Ureter (tissue), 1 donor: Measurements from ENCODE around the gene LSM14B. TPM values are rescaled to one million over a fixed set of nuclear protein-coding genes. Genes with fewer than 3 reads are reported as not detected.
A peak's percentile ranks its signal among the peaks of the same experiment; 100 is the strongest.

ENCODE experiments used
- DNase-seq: peaks from one replicate; pipeline ENCODE4 v3.0.0-alpha.2; 2020; ENCODE audit warnings: low spot score
- total RNA-seq: library from RNA; stranded (reverse); gene quantifications from one replicate; pipeline ENCODE4 v1.2.4, GENCODE V29; 2023
- donor health status: DM: yes; HTN: yes; CAD: no.

The LSM14B gene
- total RNA-seq, 1 donor from 2014 or later, result 39.0 TPM

- DNase-seq, result no peak
Observed at GRCh38 chr20:62132421-62132820, 10.1 kb downstream of the LSM14B start.

DNA sequence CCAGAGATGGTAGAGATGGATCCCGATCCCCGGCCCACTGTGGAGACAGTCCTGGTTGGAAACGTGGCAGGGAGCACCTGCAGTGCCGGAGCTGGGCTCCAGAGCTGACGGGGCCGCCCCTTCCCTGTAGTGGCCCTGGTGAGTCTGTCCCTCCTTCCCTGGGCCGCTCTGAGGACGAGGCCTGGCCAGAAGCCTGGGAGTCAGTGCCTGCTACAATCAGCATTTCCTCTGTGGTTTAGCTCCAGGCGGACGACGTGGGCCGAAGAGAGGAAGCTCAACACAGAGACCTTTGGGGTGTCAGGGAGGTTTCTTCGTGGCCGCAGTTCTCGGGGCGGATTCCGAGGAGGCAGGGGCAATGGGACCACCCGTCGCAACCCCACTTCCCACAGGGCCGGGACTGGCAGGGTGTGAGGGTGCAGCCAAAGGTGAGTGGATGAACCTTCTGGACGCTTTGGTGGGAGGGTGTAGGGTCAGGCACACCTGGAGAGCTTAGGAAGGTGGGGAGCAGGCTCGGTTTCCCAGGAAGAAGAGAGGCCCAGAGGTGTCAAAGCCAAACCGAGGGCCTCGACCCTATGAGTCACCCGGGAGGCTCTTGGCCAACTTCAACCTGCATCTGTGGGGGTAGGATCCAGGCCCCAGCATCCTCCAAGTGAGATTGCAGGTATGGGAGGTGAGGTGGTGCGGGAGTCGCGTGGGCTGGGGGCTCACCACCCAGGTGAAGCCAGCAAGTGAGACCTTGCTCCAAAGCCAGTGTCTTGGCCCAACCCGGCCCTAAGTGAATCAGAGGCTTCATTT is 11.0 kb downstream of the LSM14B start:
- DNase-seq, result no peak

- DNase-seq, result no peak
Observed at GRCh38 chr20:62133864-62134263, 11.6 kb downstream of the LSM14B start.

DNA sequence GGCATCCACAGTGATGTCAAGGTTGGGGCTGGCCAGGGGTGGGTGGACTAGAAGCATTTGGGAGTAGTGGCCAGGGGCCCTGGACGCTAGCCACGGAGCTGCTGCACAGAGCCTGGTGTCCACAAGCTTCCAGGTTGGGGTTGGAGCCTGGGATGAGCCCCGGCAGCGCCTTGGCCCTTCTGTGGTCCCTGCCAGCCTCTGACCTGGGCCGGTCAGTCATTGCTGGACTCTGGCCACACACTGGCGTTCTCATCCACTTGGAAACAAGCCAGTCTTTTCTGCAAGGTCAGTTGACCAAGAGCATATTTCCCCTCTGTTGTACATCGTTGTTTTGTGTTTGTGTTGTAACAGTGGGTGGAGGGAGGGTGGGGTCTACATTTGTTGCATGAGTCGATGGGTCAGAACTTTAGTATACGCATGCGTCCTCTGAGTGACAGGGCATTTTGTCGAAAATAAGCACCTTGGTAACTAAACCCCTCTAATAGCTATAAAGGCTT is 12.5 kb downstream of the LSM14B start:
- DNase-seq, result no peak

GRCh38 chr20:62135573-62136266 is 13.4 kb downstream of the LSM14B start:
- DNase-seq, result no peak

- no peak for DNase-seq
Observed at GRCh38 chr20:62136283-62137091, 14.2 kb downstream of the LSM14B start.

DNA sequence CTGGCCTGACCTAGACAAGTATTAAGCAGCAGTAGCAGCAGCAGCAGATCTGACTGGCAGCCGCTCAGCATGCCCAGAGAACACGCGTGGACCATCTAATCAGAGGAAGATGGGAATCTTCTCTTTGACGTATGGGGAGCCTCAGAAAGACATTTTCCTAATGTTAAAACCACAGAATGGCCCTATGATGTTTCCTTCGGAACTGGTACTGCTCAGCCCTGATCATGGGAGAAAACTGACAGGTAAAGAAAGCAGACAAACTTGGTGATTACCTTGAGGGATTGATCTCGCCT is 14.8 kb downstream of the LSM14B start:
- DNase-seq, result no peak

DNA sequence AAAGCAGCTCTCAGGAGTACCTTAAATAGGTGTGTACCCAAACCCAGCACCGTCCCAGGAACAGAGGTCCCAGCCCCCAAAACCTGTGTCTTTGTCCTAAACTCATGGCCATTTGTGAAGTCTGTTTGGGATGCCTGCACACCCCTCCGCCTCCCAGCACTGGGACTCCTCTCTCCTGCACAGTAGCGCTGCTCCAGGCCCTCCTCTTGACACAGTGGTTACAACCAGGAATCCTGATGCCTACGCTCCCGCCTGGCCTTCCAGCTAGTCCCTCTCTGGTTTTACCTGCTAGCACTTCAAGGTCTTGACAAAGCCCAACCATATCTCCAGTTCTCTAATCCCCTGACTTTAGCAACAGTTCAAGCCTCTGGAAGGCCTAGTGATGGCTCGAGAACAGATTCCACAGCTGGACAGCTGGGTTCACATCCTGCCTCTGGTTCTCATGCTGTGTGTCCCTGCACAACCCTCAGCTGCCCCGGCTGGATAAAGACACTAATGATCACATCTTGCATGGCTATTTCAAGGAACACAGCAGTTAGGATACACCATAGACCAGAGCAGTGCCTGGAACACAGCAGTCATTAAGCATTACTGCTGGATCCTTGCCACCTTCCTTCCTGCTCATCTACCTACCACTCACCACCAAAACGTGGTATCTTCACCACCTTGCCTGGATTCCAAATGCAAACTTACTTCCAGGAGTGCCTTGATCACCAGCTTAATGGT is 15.4 kb downstream of the LSM14B start:
- DNase-seq, result no peak

DNA sequence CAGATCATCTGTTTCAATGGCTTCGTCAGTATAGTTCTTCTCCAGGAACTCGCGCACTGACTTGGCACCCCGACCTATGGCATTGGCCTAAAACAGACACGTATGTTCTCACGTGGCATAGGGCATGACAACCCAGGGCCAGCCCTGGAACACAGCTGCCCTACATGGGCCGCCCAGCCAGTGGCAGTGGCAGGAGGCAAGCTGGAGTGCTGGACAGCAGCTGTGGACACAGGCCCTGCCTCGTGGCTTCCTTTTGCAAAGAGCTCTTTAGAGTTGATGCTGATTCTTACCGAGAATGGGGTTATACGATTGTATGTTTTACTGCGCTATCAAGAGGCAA is 15.9 kb downstream of the LSM14B start:
- no peak for DNase-seq

DNA sequence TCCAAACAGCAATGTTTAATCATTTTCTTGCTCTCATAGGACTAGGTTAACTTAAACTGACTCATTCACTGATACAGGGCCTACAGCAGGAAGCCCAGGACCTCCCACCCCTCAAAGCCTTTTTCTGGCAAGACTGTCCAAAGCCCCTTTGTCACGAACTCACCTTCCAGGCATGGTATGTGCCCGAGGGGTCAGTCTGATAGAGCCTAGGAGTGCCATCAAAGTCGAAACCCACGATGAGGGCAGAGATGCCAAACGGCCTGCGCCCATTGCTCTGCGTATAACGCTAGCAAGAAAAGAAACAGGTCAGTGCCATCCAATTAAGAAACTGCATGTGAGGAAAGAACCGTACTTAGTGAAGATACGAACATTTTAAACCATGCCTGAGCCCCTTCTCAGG is 16.6 kb downstream of the LSM14B start:
- no peak for DNase-seq

GRCh38 chr20:62139636-62140035 is 17.4 kb downstream of the LSM14B start:
- DNase-seq, result no peak

DNA sequence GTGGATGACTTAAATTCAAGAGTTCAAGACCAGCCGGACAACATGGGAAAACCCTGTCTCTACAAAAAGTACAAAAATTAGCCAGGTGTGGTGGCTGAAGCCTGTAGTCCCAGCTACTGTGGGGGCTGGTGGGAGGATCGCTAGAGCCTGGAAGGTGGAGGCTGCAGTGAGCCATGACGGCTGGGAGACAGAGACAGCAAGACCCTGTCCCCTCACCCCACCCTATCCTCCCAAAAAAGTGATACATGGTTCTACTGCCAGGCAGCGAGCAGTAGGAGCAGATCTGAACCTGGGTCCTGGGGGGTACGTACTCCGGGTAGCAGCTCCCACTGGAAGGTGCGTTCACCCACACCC is 18.7 kb downstream of the LSM14B start:
- no peak for DNase-seq

GRCh38 chr20:62141397-62142251 is 19.3 kb downstream of the LSM14B start:
- no peak for DNase-seq

DNA sequence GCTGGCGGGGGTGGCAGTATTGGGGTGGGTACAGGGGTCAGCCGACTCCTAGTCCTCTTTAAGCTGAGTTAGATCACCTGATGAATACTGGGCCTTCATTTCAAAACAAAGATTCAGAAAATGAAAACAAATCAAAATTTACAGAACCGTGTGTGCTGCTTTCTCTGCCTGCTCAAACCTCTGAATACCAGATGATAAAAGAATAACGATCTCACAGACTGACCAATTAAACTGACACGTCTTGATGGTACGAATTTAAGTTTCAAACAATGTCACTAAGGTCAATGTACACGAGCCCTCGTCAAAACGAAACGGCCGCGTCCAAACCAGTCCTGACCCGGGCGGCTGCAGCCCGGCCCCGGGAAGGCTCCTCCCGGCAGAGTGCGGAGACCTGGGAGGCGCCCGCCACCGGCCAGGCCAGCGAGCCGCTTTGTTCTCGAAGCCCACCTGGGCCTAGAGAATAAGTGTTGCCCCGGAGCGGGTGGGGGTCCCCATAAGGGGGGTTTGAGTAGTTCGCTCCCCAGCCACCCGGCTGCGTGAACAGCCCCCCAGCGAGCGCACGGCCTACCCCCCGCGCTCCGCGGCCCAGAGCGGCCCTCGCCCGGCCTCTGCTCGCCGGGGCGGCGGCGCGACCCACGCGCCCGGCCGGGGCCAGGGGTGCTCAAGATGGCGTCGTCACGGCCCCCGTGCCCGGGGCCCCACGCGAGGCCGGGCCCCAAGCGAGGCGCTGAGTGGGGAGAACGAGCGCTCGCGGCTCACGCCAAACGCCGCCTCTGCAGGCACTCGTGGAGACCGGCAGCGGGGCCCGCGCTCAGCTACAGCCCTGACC is 20.2 kb downstream of the LSM14B start:
- DNase-seq, result no peak

GRCh38 chr20:62143081-62143956 is 21.0 kb downstream of the LSM14B start, which contains the start of the genes PSMA7 and SS18L1:
PSMA7 (minus strand) TSS chr20:62143394; CDS start chr20:62143303, 91 bp downstream.
SS18L1 (plus strand) TSS chr20:62143769; CDS start chr20:62143821, 52 bp downstream.
- DNase-seq, result peak; percentile 88

- DNase-seq, result peak; percentile 61
Observed at GRCh38 chr20:62143957-62144825, 21.9 kb downstream of the LSM14B start.

GRCh38 chr20:62145688-62146018 is 23.4 kb downstream of the LSM14B start:
- DNase-seq, result no peak
